ENCODE data around the gene NUDT8.

Gene NUDT8

GRCh38 chr11:67630228-67630942, 648 bp upstream of the NUDT8 start:
- Histone ChIP-seq H3K4me3 (ENCODE audit: low read depth, low read length, poor library complexity, severe bottlenecking) (peak overlapping the region; percentile 71), H3K79me2 (ENCODE audit: insufficient read depth, low read length) (no peaks in the 10 kb centered on the region), H3K4me1 (ENCODE audit: insufficient read depth, low read length, severe bottlenecking) (peaks cover 18% of the 10 kb centered on the region), H3K4me2 (ENCODE audit: low read length) (peak overlapping the region; percentile 94), H2AFZ (ENCODE audit: low read length) (no peak overlapping the region), H4K20me1 (ENCODE audit: insufficient read depth, low read length) (no peaks in the 10 kb centered on the region), H3K9ac (ENCODE audit: low read length) (peak overlapping the region; percentile 68), H3F3A (ENCODE audit: insufficient read depth, low read length) (no peaks in the 10 kb centered on the region), H3K9me2 (ENCODE audit: low read depth, low read length) (no peaks in the 10 kb centered on the region), H3K27me3 (ENCODE audit: insufficient read depth, low read length) (0 out of 2 replicates have a peak, but pooled peaks cover 4% of the 10 kb centered on the region), H3K36me3 (ENCODE audit: insufficient read depth, low read length) (no peaks in the 10 kb centered on the region), H3K9me3 (ENCODE audit: low read length) (no peaks in the 10 kb centered on the region), H3K27ac (ENCODE audit: low read depth, low read length, poor library complexity, severe bottlenecking) (no peak overlapping the region)
- TF ChIP-seq EZH2 (IDR thresholded peaks at IDR 0.05; ENCODE audit: borderline replicate concordance, low read length), result no peak
- peak; percentile 71 for TF ChIP-seq CTCF (IDR thresholded peaks at IDR 0.05; ENCODE audit: low read length)

GRCh38 chr11:67628710-67629385, 889 bp downstream of the NUDT8 start:
- H3K9ac ChIP-seq (ENCODE audit: low read length), result peak overlapping the region; percentile 52; the same call in 1 of the 2 replicates
- H3K79me2 ChIP-seq (ENCODE audit: insufficient read depth, low read length), result no peaks in the 10 kb centered on the region
- peak overlapping the region; percentile 59 for H3K4me3 ChIP-seq (ENCODE audit: low read depth, low read length, poor library complexity, severe bottlenecking)
- H3F3A ChIP-seq (ENCODE audit: insufficient read depth, low read length), result no peaks in the 10 kb centered on the region
- TF ChIP-seq EZH2 (IDR thresholded peaks at IDR 0.05; ENCODE audit: borderline replicate concordance, low read length) (no peak), CTCF (IDR thresholded peaks at IDR 0.05; ENCODE audit: low read length) (peak; percentile 92; the same call in 1 of the 2 replicates)
- H3K4me1 ChIP-seq (ENCODE audit: insufficient read depth, low read length, severe bottlenecking), result peaks cover 18% of the 10 kb centered on the region
- H3K9me3 ChIP-seq (ENCODE audit: low read length), result no peaks in the 10 kb centered on the region
- H3K27me3 ChIP-seq (ENCODE audit: insufficient read depth, low read length), result no peaks in the 10 kb centered on the region
- no peak overlapping the region for H3K27ac ChIP-seq (ENCODE audit: low read depth, low read length, poor library complexity, severe bottlenecking)
- peak overlapping the region; percentile 63 for H3K4me2 ChIP-seq (ENCODE audit: low read length)
- H4K20me1 ChIP-seq (ENCODE audit: insufficient read depth, low read length), result no peaks in the 10 kb centered on the region
- H3K36me3 ChIP-seq (ENCODE audit: insufficient read depth, low read length), result no peaks in the 10 kb centered on the region
- H3K9me2 ChIP-seq (ENCODE audit: low read depth, low read length), result no peaks in the 10 kb centered on the region
- H2AFZ ChIP-seq (ENCODE audit: low read length), result no peak overlapping the region

- Histone ChIP-seq H3K9me2 (ENCODE audit: low read depth, low read length) (no peaks in the 10 kb centered on the region), H3F3A (ENCODE audit: insufficient read depth, low read length) (no peaks in the 10 kb centered on the region), H3K27me3 (ENCODE audit: insufficient read depth, low read length) (no peaks in the 10 kb centered on the region), H3K4me3 (ENCODE audit: low read depth, low read length, poor library complexity, severe bottlenecking) (no peak overlapping the region), H3K9ac (ENCODE audit: low read length) (no peak overlapping the region; the same call in 1 of the 2 replicates), H3K9me3 (ENCODE audit: low read length) (no peaks in the 10 kb centered on the region), H3K36me3 (ENCODE audit: insufficient read depth, low read length) (no peaks in the 10 kb centered on the region), H3K27ac (ENCODE audit: low read depth, low read length, poor library complexity, severe bottlenecking) (no peak overlapping the region), H2AFZ (ENCODE audit: low read length) (no peak overlapping the region), H3K4me2 (ENCODE audit: low read length) (no peak overlapping the region), H4K20me1 (ENCODE audit: insufficient read depth, low read length) (no peaks in the 10 kb centered on the region), H3K4me1 (ENCODE audit: insufficient read depth, low read length, severe bottlenecking) (peaks cover 18% of the 10 kb centered on the region), H3K79me2 (ENCODE audit: insufficient read depth, low read length) (no peaks in the 10 kb centered on the region)
- TF ChIP-seq CTCF (IDR thresholded peaks at IDR 0.05; ENCODE audit: low read length), result no peak
Observed at GRCh38 chr11:67627812-67628624, 1.7 kb downstream of the NUDT8 start.
